CD8-positive, alpha-beta memory T cell (primary cell): Measurements from ENCODE around the gene C10orf105. TPM values are rescaled to one million over a fixed set of nuclear protein-coding genes. Genes with fewer than 3 reads are reported as not detected.

ENCODE experiments used
- CTCF ChIA-PET: fragments of 350-600 bp; sonication (Branson Sonifier 250); formaldehyde crosslinking; loops from one replicate; lab custom pipeline; 2021; ENCODE audit warnings: antibody characterized with exemption; lab: Charles Lee
- POLR2A ChIA-PET: fragments of 350-600 bp; sonication (Branson Sonifier 250); formaldehyde crosslinking; loops from one replicate; lab custom pipeline; 2021; ENCODE audit warnings: antibody characterized with exemption; lab: Charles Lee
- DNase-seq, 5 donors: peaks; one replicate each; pipeline versions ENCODE4 v3.0.0 to v3.0.0-alpha.2; 2020 to 2022; ENCODE audit warnings: mixed read lengths in 1 of 5
- H3K27ac ChIP-seq: one replicate; pipeline ENCODE4 v1.7.0; 2013; ENCODE audit warnings: low read depth, mild to moderate bottlenecking, low read length, moderate library complexity
- H3K27me3 ChIP-seq: 2 replicates; pipeline ENCODE4 v1.7.0; 2013; ENCODE audit warnings: low read length, mild to moderate bottlenecking; ENCODE audit not compliant: insufficient read depth, poor library complexity, severe bottlenecking
- H3K36me3 ChIP-seq: 2 replicates; pipeline ENCODE4 v1.7.0; 2013; ENCODE audit warnings: mild to moderate bottlenecking, low read length, moderate library complexity; ENCODE audit not compliant: insufficient read depth
- H3K4me1 ChIP-seq: 2 replicates; pipeline ENCODE4 v1.7.0; 2013; ENCODE audit warnings: mild to moderate bottlenecking, low read length, moderate library complexity; ENCODE audit not compliant: insufficient read depth
- H3K4me3 ChIP-seq: 2 replicates; pipeline ENCODE4 v1.7.0; 2013; ENCODE audit warnings: mild to moderate bottlenecking, low read length
- H3K9me3 ChIP-seq: 2 replicates; pipeline ENCODE4 v1.7.0; 2013; ENCODE audit warnings: mild to moderate bottlenecking, low read length
- H3K27ac Mint-ChIP-seq, 8 donors: one replicate each; pipeline ENCODE4 v1.8.0; 2020 to 2021; ENCODE audit warnings: mixed read lengths in 8 of 8, mild to moderate bottlenecking in 6 of 8, inconsistent platforms in 3 of 8, moderate library complexity in 3 of 8
- H3K27me3 Mint-ChIP-seq, 2 donors: one replicate each; pipeline ENCODE4 v1.8.0; 2020 to 2021; ENCODE audit warnings: mixed read lengths in 2 of 2, mild to moderate bottlenecking in 1 of 2, moderate library complexity in 1 of 2
- H3K36me3 Mint-ChIP-seq, 3 donors: one replicate each; pipeline ENCODE4 v1.8.0; 2020 to 2021; ENCODE audit warnings: mixed read lengths in 3 of 3, inconsistent platforms in 1 of 3, mild to moderate bottlenecking in 1 of 3
- H3K4me1 Mint-ChIP-seq, 3 donors: one replicate each; pipeline ENCODE4 v1.8.0; 2020 to 2021; ENCODE audit warnings: mixed read lengths in 3 of 3, inconsistent platforms in 1 of 3, mild to moderate bottlenecking in 1 of 3
- H3K4me3 Mint-ChIP-seq, 7 donors: one replicate each; pipeline ENCODE4 v1.8.0; 2020 to 2021; ENCODE audit warnings: mixed read lengths in 7 of 7, mild to moderate bottlenecking in 6 of 7, moderate library complexity in 4 of 7, inconsistent platforms in 2 of 7
- H3K9me3 Mint-ChIP-seq, 5 donors: one replicate each; pipeline ENCODE4 v1.8.0; 2020 to 2022; ENCODE audit warnings: mixed read lengths in 5 of 5, mild to moderate bottlenecking in 3 of 5, moderate library complexity in 2 of 5, inconsistent platforms in 1 of 5
- polyA plus RNA-seq: library from polyadenylated mRNA; unstranded; fragments of 300-500 nt; fragmentation: Illumina TruSeq; gene quantifications from one replicate; pipeline ENCODE4 v1.2.3, GENCODE V29; 2021
- total RNA-seq, 2 experiments: library from RNA; stranded (reverse); gene quantifications; one replicate each; pipeline ENCODE4 v1.2.3, GENCODE V29; 2021

The C10orf105 gene
- under 1 TPM; 0.04 to 0.11 TPM for total RNA-seq
- 0.23 TPM for polyA plus RNA-seq

DNA sequence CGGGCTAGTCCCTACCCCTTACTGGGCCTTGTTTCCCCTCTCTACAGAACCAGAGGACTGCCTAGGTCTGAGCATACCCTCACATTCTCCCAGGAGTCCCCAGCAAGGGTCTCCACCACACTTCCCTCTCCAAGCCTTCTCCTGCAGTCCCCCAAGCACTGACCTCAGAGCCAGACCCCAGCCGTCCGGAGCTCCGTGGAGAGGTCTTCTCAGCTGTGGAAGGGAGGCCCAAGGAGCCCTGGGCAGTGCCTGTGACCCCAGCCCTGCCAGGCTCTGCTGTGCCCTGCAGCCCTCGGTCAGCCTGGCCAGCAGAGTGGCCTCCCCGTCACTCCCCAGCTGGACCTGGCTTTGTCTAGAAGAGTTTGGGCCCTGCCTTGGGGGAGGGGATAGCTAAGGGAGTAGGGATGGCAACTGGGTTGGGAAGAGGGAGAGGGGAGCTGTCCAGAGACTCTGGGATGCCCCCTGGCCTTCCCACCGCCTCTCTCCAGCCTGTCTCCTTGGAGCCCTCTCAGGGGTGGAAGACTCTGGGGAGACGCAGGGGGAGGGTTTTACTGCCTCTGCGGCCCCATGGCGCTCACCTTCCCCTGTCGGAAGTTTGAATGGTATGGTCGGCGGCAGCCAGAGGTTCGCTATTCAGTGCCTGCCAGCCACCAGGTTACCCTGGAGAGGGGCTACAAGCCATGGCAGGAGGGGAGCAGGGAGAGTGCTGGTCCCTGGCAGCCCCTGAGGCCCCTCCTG lies at the start of gene C10orf105:
C10orf105 (minus strand) TSS at position 315 of the 738 bp plus-strand sequence. CDS start 3,441 bp downstream, outside the sequence.
- ChIA-PET POLR2A (interaction anchor here (1.4 kb wide), 1 partner anchor 8 kb away, joined by 9 read pairs; no protein-coding TSS in a partner anchor), CTCF (interaction anchor here (1.3 to 4.3 kb wide), 5 partner anchors 8 to 63 kb away, joined by 3 to 32 read pairs (median 5); partner anchors contain the start of gene VSIR)
- Histone ChIP-seq H3K27ac (no peak within 1 kb of the TSS), H3K27me3 (no peaks in the 10 kb centered on the region), H3K4me1 (peaks cover 55% of the 10 kb centered on the region), H3K4me3 (no peak within 1 kb of the TSS), H3K36me3 (no peaks in the 10 kb centered on the region), H3K9me3 (no peaks in the 10 kb centered on the region)
- Mint-ChIP-seq H3K4me1 (peaks cover 34 to 67% (median 39%) of the 10 kb centered on the region in 3 donors), H3K9me3 (no peaks in the 10 kb centered on the region), H3K27me3 (no peaks in the 10 kb centered on the region), H3K27ac (peak within 1 kb of the TSS in 2 of 8 donors; percentile 26 to 68), H3K36me3 (no peaks in the 10 kb centered on the region), H3K4me3 (no peak within 1 kb of the TSS)
- DNase-seq: no peak

DNA sequence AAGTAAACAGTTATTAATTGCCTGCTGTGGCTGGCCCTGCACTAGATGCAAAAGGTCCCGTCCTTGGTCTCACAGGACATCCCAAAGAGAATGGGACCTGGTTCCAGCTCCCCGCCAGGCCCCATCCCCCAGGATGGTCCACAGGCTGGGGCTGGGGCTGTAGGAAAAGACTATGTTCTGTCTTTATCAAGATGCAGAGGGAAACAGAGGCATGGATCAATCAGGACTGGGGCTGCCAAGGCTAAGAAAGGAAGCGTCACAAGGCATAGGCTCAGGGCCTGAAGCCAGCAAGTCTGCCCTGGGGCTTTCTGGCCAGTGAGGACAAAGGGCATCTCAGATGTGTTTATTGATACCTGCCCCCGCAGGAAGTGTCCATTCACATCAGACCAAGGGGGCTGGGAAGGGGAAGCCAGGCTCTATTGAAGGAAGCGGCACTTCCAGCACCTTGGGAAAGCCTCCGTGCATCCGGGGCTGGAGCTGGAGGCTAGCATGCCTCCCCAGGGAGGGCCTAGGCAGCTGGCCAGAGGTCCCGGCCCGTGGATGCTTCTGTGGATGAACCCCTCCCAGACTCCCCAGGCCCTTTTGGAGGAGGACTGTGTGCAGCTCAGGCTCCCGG lies 48.0 kb upstream of the C10orf105 start:
- peak overlapping the region; percentile 45 for H3K27ac ChIP-seq
- H3K4me3 Mint-ChIP-seq: peak overlapping the region; percentile 67 to 95 (median 91)
- peak overlapping the region; percentile 92 to 100 (median 97) for H3K27ac Mint-ChIP-seq
- ChIA-PET CTCF (interaction anchor here (1.2 to 3.2 kb wide), 14 partner anchors 11 to 70 kb away, joined by 3 to 22 read pairs (median 8); no protein-coding TSS in a partner anchor), POLR2A (interaction anchor here (1.1 to 3.9 kb wide), 6 partner anchors 10 to 39 kb away, joined by 4 to 26 read pairs (median 7); no protein-coding TSS in a partner anchor)
- peaks cover 94% of the 10 kb centered on the region for H3K4me1 ChIP-seq
- H3K9me3 ChIP-seq: no peaks in the 10 kb centered on the region
- H3K4me3 ChIP-seq: peak overlapping the region; percentile 18
- peaks cover 0 to 75% (median 14%) of the 10 kb centered on the region in 3 donors for H3K36me3 Mint-ChIP-seq
- peak in 1 of 5 donors; percentile 43 for DNase-seq
- H3K27me3 ChIP-seq: no peaks in the 10 kb centered on the region
- H3K27me3 Mint-ChIP-seq: no peaks in the 10 kb centered on the region
- peaks cover 29% of the 10 kb centered on the region for H3K36me3 ChIP-seq
- H3K9me3 Mint-ChIP-seq: no peaks in the 10 kb centered on the region
- peaks cover 89 to 98% (median 97%) of the 10 kb centered on the region in 3 donors for H3K4me1 Mint-ChIP-seq

DNA sequence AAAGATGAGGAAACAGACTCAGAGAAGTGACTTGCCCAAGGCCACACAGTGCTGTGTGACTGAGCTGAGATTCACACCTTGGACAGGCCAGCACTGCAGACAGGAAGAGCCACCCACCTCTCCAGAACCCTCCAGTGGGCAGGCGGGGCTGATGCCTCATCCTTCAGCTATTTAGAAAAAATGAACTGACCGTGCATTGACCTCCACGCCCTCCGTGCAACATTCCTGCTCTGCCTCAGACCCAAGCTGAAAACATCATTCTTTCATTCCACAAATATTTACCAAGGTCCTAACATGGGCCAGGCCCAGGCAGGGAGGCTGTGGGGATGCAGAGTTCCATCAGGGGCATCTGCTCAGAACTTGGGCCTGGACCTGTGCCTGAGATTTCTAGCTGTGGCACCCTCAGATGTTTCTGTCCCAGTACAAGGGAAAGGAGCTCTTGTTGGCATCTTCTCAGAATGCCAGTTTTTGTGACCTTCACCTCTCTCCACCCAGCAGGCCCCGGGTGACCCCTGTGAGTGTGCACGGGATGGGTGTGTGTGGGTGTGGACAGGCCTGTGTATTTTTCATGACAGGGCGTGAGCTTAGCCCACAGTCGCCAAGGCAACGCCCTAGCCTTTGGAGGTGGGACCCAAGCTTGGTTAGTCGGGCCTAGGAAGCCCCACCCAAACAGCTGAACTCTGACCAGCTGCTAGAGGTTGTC lies 47.3 kb upstream of the C10orf105 start:
- peaks cover 32% of the 10 kb centered on the region for H3K36me3 ChIP-seq

DNA sequence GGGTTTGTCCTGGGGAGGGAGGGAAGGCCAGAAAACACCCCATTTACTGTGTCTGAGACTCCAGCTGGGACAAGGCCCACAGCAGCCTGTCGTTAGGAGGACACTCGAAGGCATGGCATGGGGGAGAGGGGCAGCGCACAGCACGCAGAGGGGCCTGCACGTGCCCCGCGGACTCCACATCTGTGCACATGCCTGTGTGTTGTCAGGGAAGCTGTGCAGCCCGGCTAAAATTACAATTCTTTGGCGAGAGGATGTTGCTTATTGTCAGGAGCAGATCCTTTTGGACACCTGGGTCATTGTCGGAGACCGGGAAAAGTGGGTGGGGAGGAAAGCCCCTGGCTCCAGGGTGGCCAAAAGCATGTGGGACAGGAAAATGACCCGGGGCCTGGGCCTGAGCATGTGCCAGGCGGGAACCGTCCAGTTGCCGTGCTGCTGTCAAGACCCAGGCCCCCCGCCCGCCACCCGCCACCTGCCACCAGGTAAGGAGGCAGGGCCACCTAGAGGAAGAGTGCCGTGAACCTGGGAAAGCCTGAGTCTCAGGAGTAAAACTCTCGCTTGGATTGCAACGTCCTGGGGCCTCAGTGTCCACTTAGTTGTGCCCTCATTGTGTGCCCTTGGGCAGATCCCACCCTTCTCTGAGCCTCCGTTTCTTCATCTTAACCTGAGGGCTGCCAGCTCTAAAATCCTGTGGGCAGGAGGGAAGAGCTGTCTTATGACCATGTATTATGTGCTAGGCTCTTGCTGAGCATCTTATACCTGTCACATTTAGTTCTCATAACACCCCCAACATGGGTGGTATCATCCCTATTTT lies 46.5 kb upstream of the C10orf105 start:
- Histone ChIP-seq H3K9me3 (no peaks in the 10 kb centered on the region), H3K36me3 (peaks cover 39% of the 10 kb centered on the region), H3K27ac (no peak overlapping the region), H3K4me1 (peaks cover 98% of the 10 kb centered on the region), H3K4me3 (no peak overlapping the region), H3K27me3 (no peaks in the 10 kb centered on the region)
- CTCF ChIA-PET: interaction anchor here (1.0 to 3.2 kb wide), 11 partner anchors 9 to 196 kb away, joined by 3 to 22 read pairs (median 7); no protein-coding TSS in a partner anchor
- Mint-ChIP-seq H3K27me3 (no peaks in the 10 kb centered on the region), H3K9me3 (no peaks in the 10 kb centered on the region), H3K4me3 (peak overlapping the region; percentile 33 to 91 (median 78)), H3K27ac (peak overlapping the region; percentile 92 to 100 (median 97)), H3K4me1 (peaks cover 90 to 100% (median 98%) of the 10 kb centered on the region in 3 donors), H3K36me3 (peaks cover 0 to 82% (median 19%) of the 10 kb centered on the region in 3 donors)
- POLR2A ChIA-PET: interaction anchor here (1.0 to 3.9 kb wide), 8 partner anchors 9 to 45 kb away, joined by 3 to 26 read pairs (median 4); no protein-coding TSS in a partner anchor
- DNase-seq: no peak

More for the DNA sequence above, 47.3 kb upstream of the C10orf105 start:
- Mint-ChIP-seq H3K4me1 (peaks cover 91 to 100% (median 98%) of the 10 kb centered on the region in 3 donors), H3K4me3 (peak overlapping the region; percentile 67 to 91 (median 78)), H3K27ac (peak overlapping the region; percentile 92 to 100 (median 97)), H3K9me3 (no peaks in the 10 kb centered on the region), H3K36me3 (peaks cover 0 to 78% (median 14%) of the 10 kb centered on the region in 3 donors), H3K27me3 (no peaks in the 10 kb centered on the region)
- Histone ChIP-seq H3K4me3 (peak overlapping the region; percentile 18), H3K4me1 (peaks cover 97% of the 10 kb centered on the region), H3K27ac (peak overlapping the region; percentile 45), H3K9me3 (no peaks in the 10 kb centered on the region), H3K27me3 (no peaks in the 10 kb centered on the region)
- peak in 2 of 5 donors; percentile 48 to 70 for DNase-seq
- ChIA-PET CTCF (interaction anchor here (1.2 to 3.2 kb wide), 12 partner anchors 10 to 69 kb away, joined by 3 to 22 read pairs (median 8); no protein-coding TSS in a partner anchor), POLR2A (interaction anchor here (1.0 to 3.9 kb wide), 8 partner anchors 10 to 39 kb away, joined by 3 to 26 read pairs (median 5); no protein-coding TSS in a partner anchor)

DNA sequence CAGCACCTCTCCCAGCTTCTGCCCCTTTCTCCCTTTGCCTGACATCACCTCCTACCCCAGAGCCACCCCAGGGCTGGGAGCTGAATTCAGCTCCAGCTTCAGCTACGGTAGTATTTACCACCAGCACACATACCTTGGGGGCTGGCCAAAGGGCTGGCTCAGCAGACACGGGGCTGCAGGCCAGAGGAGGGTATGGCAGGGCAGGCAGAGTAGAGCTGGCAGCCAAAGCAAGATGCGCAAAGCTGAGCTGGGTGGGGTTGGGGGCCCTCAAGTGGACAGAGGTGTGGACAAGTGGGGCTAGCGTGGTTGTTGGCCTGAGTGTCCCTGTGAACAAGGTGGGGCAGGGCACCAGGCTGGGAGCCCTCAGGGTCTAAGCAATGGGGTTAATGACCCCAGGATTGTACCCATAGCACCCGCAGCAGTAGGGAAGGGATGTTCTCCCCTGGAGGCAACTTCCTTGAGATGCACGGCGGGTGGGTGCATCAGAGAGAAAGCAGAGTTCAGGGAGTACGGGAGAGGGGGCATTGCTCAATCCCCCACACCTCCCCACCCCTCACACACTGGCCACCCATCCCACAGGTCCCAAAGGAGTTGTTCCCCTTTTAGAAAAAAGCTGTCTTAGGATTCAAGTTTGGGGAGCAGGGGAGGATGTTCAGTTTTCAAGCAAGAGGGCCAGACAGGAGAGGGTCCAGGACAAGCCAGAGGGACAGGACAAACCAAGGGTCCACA lies 45.8 kb upstream of the C10orf105 start:
- Histone ChIP-seq H3K27me3 (no peaks in the 10 kb centered on the region), H3K4me3 (no peak overlapping the region), H3K27ac (no peak overlapping the region), H3K4me1 (peaks cover 98% of the 10 kb centered on the region), H3K36me3 (peaks cover 46% of the 10 kb centered on the region), H3K9me3 (no peaks in the 10 kb centered on the region)
- CTCF ChIA-PET: interaction anchor here (0.9 to 3.8 kb wide), 7 partner anchors 9 to 195 kb away, joined by 3 to 28 read pairs (median 3); partner anchors contain the start of gene VSIR
- H3K27me3 Mint-ChIP-seq: no peaks in the 10 kb centered on the region
- H3K4me1 Mint-ChIP-seq: peaks cover 92 to 100% (median 98%) of the 10 kb centered on the region in 3 donors
- H3K4me3 Mint-ChIP-seq: peak overlapping the region in 5 of 7 donors; percentile 44 to 53 (median 50)
- H3K9me3 Mint-ChIP-seq: no peaks in the 10 kb centered on the region
- H3K36me3 Mint-ChIP-seq: peaks cover 0 to 88% (median 23%) of the 10 kb centered on the region in 3 donors
- no peak for DNase-seq
- H3K27ac Mint-ChIP-seq: peak overlapping the region; percentile 83 to 99 (median 90)
- POLR2A ChIA-PET: interaction anchor here (1.1 to 1.4 kb wide), 3 partner anchors 16 to 44 kb away, joined by 3 to 4 read pairs (median 4); no protein-coding TSS in a partner anchor

DNA sequence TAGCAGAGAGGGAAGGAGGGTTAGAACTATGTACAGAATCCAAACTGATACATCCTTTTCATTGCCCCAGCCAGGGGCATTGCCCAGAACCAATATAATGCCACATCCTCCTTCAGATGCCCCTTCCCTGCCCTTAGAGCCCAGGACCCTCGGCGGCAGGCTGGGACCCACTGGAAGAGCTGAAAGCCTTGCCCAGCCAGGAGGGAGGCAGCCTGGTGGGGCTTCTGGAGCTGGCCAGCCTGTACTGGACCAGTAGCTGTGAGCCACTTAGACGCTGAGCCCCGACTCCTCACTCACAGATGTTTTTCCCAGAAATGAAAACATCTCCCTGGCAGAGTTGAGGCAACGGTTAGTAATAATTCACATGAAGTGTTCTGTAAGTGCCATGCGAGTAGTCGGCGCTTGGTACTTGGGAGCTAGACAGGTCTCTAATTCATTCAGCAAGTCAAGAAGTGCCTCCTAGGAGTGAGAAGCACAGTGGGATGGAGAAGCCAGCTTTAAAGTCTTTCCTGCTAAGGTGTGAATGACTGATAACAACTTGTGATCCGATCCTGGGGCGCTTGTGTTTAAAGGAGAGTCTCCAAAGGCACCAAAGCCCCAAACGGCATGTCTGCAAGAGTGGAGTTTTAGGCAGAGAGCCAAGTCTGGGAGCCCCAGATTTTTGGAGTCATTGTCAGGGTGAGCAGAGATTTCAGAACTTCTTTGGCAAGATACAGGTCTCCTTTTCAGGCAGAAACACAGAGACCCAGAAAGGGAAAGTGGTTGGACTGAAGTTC lies 44.0 kb upstream of the C10orf105 start:
- H3K4me3 ChIP-seq: no peak overlapping the region
- H3K4me1 Mint-ChIP-seq: peaks cover 80 to 93% (median 88%) of the 10 kb centered on the region in 3 donors
- DNase-seq: no peak
- H3K27me3 Mint-ChIP-seq: no peaks in the 10 kb centered on the region
- no peaks in the 10 kb centered on the region for H3K27me3 ChIP-seq
- CTCF ChIA-PET: interaction anchor here (0.8 to 3.8 kb wide), 7 partner anchors 10 to 67 kb away, joined by 3 to 28 read pairs (median 4); partner anchors contain the start of gene VSIR
- H3K27ac ChIP-seq: no peak overlapping the region
- peaks cover 0 to 89% (median 16%) of the 10 kb centered on the region in 3 donors for H3K36me3 Mint-ChIP-seq
- H3K27ac Mint-ChIP-seq: peak overlapping the region; percentile 61 to 99 (median 88)
- H3K36me3 ChIP-seq: peaks cover 40% of the 10 kb centered on the region
- H3K9me3 ChIP-seq: no peaks in the 10 kb centered on the region
- H3K4me1 ChIP-seq: peaks cover 93% of the 10 kb centered on the region
- H3K9me3 Mint-ChIP-seq: no peaks in the 10 kb centered on the region
- POLR2A ChIA-PET: interaction anchor here (1.1 to 1.6 kb wide), 3 partner anchors 10 to 23 kb away, joined by 3 to 4 read pairs (median 4); partner anchors contain the start of gene VSIR
- peak overlapping the region in 6 of 7 donors; percentile 20 to 74 (median 50) for H3K4me3 Mint-ChIP-seq
